ENCODE measurements around the gene DAZAP2. TPM values are rescaled to one million over a fixed set of nuclear protein-coding genes. Genes with fewer than 3 reads are reported as not detected.

DAZAP2 gene
- total and polyA plus RNA-seq, 2 experiments from 2014 or later: 35.8 to 39.9 TPM

- Histone ChIP-seq H3K4me2 (no peak overlapping the region), H3K27ac (ENCODE audit: low read depth) (no peak overlapping the region), H3K4me3 (no peak overlapping the region), H3K9me2 (ENCODE audit: insufficient read depth) (no peaks in the 10 kb centered on the region), H3K27me3 (ENCODE audit: insufficient read depth) (no peaks in the 10 kb centered on the region), H3K36me3 (ENCODE audit: insufficient read depth) (no peaks in the 10 kb centered on the region), H4K20me1 (replicated peaks; ENCODE audit: insufficient read depth) (no peaks in the 10 kb centered on the region), H3F3A (replicated peaks; ENCODE audit: low read depth) (no peaks in the 10 kb centered on the region; the same call in 1 of the 2 replicates), H2AFZ (no peak overlapping the region), H3K79me2 (replicated peaks; ENCODE audit: insufficient read depth) (no peaks in the 10 kb centered on the region), H3K4me1 (ENCODE audit: insufficient read depth) (no peaks in the 10 kb centered on the region)
- TF ChIP-seq REST (IDR thresholded peaks at IDR 0.05; ENCODE audit: unreplicated experiment) (no peak), POLR2AphosphoS5 (IDR thresholded peaks at IDR 0.05; ENCODE audit: low read depth) (no peak), CTCF (conservative IDR thresholded peaks at IDR 0.05; ENCODE audit: low read depth in 2 of 2) (no peak), EZH2phosphoT487 (IDR thresholded peaks at IDR 0.05; ENCODE audit: unreplicated experiment) (no peak), ZNF462 (CRISPR knock-in tag; IDR thresholded peaks at IDR 0.05) (no peak), NANOG (IDR thresholded peaks at IDR 0.05; ENCODE audit: borderline replicate concordance) (no peak)
- H3K4me3 Mint-ChIP-seq: no peak overlapping the region
- DNase-seq (ENCODE audit: low spot score) (no peak), ATAC-seq (no peak)
- no peak overlapping the region for H3K27ac Mint-ChIP-seq
- no peaks in the 10 kb centered on the region for H3K36me3 Mint-ChIP-seq (ENCODE audit: low read depth)
- no peaks in the 10 kb centered on the region for H3K27me3 Mint-ChIP-seq (ENCODE audit: insufficient read depth, low read depth, poor library complexity)
- H3K4me1 Mint-ChIP-seq: peaks cover 8% of the 10 kb centered on the region
- no peaks in the 10 kb centered on the region; the same call in 2 of the 3 replicates for H3K9me3 Mint-ChIP-seq
Observed at GRCh38 chr12:51232642-51233041, 6.0 kb upstream of the DAZAP2 start.
